Embryonic facial prominence (tissue), 1 donor: Measurements from ENCODE around the gene SLC6A11.

Source experiments
- DNase-seq: peaks from one replicate; pipeline ENCODE4 v3.0.0-alpha.2; 2016; ENCODE audit errors: extremely low spot score

Gene SLC6A11

GRCh38 chr3:10954740-10955139, 138.7 kb downstream of the SLC6A11 start:
- no peak for DNase-seq

GRCh38 chr3:10955711-10956453, 139.9 kb downstream of the SLC6A11 start:
- no peak for DNase-seq

DNA sequence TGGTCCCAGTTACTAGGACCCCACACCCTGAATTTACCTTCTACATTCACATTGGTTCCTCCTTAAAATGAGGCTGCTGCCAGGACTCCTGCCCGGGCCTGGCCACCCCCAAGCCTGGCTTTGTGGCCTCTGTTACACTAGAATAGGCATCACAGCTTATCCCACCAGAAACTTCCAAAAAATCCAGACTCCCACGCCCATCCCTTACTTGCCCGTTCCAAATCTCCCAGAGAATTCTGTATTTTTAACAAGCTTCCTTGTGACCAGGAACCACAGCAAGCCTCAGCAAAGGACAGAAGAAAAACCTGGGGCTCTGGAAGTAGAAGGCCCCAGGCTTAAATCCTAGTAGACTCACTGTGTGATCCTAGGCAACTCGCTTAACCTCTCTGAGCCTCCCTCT, 140.5 kb downstream of the SLC6A11 start:
- no peak for DNase-seq

- DNase-seq: no peak
These were observed 141.0 kb downstream of the SLC6A11 start for GRCh38 chr3:10956986-10957385.

DNA sequence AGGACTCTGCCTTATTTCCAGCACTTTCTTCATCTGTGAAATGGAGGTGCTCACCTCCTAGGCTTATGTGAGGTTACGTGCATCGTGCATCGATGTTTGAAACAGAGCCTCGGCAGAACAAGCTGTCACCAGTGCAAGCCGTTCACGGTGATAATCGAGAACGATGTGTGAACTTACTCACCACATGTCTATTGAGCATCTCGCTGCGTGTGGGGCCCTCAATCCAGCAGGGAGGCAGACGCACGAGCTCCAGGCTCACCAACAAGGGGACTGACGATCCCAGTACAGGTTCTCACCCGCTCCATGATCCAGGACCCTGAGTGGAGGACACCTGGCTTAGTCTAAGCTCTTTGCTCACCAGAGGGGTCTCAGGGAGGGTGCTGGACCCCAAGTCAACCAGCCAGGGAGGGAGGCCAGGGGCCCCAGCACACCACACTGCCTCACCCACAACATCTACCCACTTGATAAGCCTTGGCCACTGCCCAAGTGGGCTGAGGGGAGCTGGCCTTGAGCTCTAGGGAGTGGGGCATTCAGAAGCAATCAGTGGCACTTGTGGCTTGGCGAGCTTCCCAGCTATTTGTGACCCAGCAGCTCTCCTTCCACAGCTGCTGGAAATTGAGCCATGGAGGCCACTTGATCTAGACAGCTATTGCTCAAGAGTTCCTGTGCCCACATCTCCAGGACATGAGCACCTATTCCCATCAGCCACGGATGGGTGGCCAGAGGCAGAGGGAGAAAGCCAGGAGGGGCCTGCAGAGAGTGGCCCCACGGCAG, 142.1 kb downstream of the SLC6A11 start:
- DNase-seq: no peak

DNA sequence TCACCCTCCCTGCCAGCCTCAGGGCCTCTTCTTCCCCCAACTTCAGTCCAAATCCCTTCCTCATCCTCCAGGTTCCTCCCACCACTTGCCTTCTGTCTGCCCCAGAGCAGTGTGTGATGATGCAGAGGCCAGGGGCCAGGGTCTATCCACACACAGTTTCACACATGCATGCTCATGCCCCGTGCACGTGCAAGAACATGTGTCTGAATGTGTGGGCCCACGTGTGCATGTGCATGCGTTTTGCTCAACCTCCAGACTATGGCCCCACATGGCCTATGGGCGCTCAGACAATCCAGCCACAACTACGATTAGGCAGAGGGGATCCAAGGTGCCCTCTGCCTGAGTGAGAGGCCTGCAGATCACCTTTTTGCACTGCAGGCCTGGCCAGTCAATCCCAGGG, 144.2 kb downstream of the SLC6A11 start:
- DNase-seq: no peak

- DNase-seq: no peak
These were observed 145.9 kb downstream of the SLC6A11 start for GRCh38 chr3:10961921-10962320.

DNA sequence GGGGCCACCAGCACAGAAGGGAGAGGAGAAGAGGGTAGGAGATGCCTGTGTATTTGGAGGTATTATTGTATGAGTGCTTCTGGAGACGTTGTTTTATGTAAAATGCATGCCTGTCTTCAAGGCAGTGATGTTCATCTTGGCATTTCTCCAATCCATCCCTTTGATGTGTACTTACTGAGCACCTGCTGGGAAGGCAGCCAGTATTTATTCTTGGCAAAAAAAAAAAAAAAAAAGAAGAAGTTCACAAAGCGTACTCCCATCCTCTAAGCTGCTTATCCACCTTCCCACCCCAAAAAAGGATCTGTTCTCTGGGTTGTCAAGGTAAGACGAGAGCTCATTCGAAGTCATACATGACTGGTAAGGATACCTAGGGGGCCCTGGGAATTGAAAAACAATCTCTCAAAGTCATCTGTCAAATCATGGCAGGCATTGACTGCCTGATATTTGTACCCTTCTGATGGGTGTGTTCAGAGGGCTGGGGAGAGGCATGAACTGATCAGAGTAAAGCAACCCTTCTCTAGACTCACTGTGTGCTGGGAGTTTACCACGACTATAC, 146.5 kb downstream of the SLC6A11 start:
- DNase-seq: no peak

GRCh38 chr3:10964537-10965167, 148.6 kb downstream of the SLC6A11 start:
- DNase-seq: no peak

- DNase-seq: no peak
These were observed 152.4 kb downstream of the SLC6A11 start for GRCh38 chr3:10968401-10968800.

- DNase-seq: no peak
These were observed 154.4 kb downstream of the SLC6A11 start for GRCh38 chr3:10970306-10970960.

DNA sequence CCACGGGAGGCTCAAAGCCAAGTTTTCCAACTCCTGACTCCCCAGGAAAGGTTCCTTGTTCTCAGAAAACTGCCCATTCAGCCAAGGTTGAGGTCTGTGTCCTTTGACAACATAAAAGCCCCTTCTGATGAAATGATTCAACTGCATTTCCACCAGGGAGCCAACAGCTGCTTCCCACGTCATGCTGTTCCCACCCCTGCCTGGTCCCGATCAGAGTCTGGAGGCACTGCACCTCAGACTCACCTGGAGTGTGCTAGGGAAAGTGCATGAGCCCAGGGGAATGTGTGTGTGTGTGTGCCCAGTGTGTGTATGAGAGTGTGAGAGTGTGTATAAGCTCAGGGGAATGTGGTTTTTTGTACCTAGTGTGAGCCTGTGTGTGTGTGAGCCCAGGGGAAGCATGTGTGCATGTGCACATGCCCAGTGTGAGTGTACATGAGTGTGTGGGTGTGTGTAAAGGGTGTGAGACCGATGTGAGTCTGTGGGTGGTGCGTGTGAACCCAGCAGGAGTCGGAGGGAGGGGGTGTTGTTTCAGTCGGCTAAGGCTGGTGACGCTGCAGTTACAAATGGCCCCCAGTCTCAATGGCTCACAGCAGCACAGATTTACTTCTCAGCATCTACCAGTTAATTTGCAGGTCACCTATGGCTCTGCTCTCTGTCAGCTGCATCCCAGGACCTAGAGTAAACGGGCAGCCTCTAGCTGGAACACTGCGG, 156.2 kb downstream of the SLC6A11 start:
- DNase-seq: no peak

GRCh38 chr3:10973046-10973595, 157.1 kb downstream of the SLC6A11 start:
- no peak for DNase-seq

DNA sequence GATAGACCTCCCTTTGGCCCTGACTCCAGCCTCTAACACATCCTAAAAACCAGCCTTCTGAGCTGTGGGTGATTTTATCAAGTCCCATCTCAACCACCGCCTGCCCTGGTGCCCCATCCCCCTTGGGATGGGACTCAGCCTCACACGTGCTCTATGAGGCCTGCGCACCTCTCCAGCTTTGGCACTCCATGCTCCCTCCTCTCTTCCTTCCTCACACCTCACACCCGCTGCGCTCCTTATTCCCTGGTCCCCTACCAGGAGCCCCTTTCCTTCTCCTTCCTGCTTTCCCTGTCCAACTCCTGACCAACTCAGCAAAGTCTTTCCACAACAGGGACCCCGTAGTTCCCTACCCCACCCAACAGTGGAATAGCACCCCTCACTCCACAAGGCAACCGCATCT, 158.1 kb downstream of the SLC6A11 start:
- DNase-seq: no peak

DNA sequence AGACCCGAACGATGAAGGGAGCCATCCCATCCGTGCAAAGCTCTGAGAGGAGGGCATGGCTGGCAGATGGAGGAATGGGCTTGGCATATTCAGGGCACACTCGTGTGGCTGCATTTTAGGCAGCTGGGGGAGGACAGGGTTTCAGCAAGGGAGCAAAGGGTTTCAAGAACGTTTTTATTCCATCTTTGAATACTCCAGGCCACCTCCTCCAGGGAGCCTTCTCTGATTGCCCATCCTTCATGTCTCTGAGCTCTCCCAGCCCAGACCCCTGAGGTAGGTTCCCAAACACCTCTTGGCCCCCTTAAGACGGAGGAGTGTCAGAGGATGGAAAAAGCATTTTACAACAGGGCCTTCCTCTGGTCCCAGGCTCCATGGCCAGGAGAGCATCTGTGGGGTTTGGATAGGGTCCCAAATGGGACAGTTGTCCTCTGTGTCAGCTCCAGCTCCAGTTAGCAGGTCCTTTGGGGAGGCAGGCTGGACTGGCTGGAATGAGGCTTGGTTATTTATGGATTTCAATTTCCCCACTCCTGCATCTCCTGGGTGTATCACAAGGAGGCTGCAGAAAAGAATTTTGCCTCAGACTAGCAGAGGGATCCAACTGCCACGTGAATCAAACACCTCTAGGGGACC, 158.8 kb downstream of the SLC6A11 start:
- DNase-seq: no peak

DNA sequence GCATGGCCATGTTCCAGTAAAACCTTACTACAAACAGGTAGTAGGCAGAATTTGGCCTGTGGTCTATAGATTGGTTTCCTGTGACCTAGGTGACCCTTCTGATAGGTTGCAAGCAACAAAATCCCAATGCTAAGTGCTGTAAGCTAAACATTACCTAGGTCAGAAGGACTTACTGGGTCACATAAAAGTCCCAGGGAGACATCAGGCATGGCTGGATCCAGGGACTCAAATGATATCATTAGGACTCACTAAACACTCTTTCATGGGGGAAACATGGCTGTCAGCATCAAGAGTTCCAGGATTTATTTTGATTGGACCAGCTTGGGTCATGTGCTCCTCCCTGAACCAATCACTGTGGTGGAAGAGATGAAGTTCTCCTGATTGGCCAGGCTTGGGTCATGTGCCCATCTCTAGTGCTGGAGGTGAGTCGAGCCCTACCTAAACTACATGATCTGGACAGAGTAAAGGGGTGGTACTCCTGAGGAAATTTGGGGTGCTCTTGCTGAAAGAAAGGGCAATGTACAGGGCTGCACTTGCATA, 159.7 kb downstream of the SLC6A11 start:
- no peak for DNase-seq

GRCh38 chr3:10976770-10977169, 160.7 kb downstream of the SLC6A11 start:
- no peak for DNase-seq

DNA sequence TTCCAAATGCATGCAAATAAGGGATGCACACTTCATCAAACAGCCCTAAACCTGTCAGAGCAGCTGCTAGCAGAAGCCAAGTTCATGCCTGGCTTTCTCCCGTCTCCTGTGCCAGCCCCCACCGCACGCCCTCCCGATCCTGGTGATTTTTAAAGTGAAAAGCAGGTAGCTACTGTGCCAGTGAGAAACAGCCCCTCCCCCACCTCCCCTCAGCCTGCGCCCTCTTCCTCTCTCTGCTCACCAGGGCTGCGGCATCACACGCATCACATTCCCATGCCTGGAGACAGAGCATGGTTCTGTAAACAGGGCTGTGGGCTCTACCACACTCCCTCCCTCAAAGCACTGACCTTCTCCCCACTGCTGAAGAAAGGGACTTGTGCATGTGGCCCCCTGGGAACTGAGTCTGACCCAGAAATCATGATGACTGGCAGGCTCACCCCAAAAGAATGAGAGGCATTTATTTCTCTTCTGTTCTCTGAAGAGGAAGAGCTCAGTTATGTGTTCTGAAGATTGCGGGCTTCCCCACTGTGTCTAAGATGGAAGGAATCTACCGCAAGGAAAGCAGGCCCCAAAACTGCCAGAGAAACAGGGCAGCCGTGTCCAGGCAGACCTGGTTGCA, 162.0 kb downstream of the SLC6A11 start:
- no peak for DNase-seq

DNA sequence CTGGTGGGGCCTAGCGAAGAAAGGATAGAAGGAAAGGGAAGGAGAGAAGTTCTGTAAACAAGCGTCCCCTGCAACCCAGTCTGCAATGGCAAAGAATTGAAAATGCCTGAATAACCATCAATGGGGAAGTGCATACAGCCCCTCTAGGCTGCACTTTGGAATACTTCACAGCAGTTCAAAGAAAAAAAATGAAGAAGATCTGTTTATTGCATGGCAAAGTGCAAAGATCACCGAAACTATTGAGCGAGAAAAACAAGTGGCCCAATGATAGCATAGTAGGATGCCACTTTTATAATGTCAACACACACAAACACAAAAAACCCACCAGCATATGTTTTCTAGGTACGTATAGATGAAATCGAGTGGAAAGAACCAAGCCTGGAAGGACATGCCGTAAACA, 162.9 kb downstream of the SLC6A11 start:
- no peak for DNase-seq

GRCh38 chr3:10980312-10980711, 164.3 kb downstream of the SLC6A11 start:
- no peak for DNase-seq
